KOPT-K1 (cell line): ENCODE data around the gene CSMD2.

Experiments
- H3K27ac ChIP-seq: fragments of 200-600 bp; sonication (generic); 2 replicates; pipeline ENCODE4 v1.5.1; 2016; ENCODE audit warnings: antibody characterized with exemption, mild to moderate bottlenecking, low read depth, low read length; ENCODE audit not compliant: poor library complexity, severe bottlenecking
- H3K36me3 ChIP-seq: fragments of 200-600 bp; sonication (generic); 2 replicates; pipeline ENCODE4 v1.5.1; 2017; ENCODE audit warnings: antibody characterized with exemption, mild to moderate bottlenecking, low read length, moderate library complexity; ENCODE audit not compliant: insufficient read depth
- H3K9me3 ChIP-seq: fragments of 200-600 bp; sonication (generic); 2 replicates; pipeline ENCODE4 v1.5.1; 2017; ENCODE audit warnings: antibody characterized with exemption, low read length, mild to moderate bottlenecking; ENCODE audit not compliant: insufficient read depth, poor library complexity, severe bottlenecking

Gene CSMD2

GRCh38 chr1:33601751-33602150, 563.3 kb downstream of the CSMD2 start:
- no peak overlapping the region for H3K27ac ChIP-seq
- H3K36me3 ChIP-seq = no peaks in the 10 kb centered on the region
- H3K9me3 ChIP-seq = no peaks in the 10 kb centered on the region

GRCh38 chr1:33599516-33600115, 565.4 kb downstream of the CSMD2 start:
- H3K27ac ChIP-seq = no peak overlapping the region
- no peaks in the 10 kb centered on the region for H3K36me3 ChIP-seq
- H3K9me3 ChIP-seq = no peaks in the 10 kb centered on the region

GRCh38 chr1:33588726-33589125, 576.3 kb downstream of the CSMD2 start:
- Histone ChIP-seq H3K36me3 (no peaks in the 10 kb centered on the region), H3K9me3 (no peaks in the 10 kb centered on the region), H3K27ac (no peak overlapping the region)

- Histone ChIP-seq H3K36me3 (no peaks in the 10 kb centered on the region), H3K27ac (no peak overlapping the region), H3K9me3 (no peaks in the 10 kb centered on the region)
These were observed 578.2 kb downstream of the CSMD2 start for GRCh38 chr1:33586795-33587194.

GRCh38 chr1:33586106-33586505, 578.9 kb downstream of the CSMD2 start:
- H3K36me3 ChIP-seq = no peaks in the 10 kb centered on the region
- H3K27ac ChIP-seq = no peak overlapping the region
- H3K9me3 ChIP-seq = no peaks in the 10 kb centered on the region

GRCh38 chr1:33583567-33583966, 581.5 kb downstream of the CSMD2 start:
- Histone ChIP-seq H3K27ac (no peak overlapping the region), H3K36me3 (no peaks in the 10 kb centered on the region), H3K9me3 (no peaks in the 10 kb centered on the region)

GRCh38 chr1:33578557-33579448, 586.2 kb downstream of the CSMD2 start:
- Histone ChIP-seq H3K36me3 (no peaks in the 10 kb centered on the region), H3K9me3 (no peaks in the 10 kb centered on the region), H3K27ac (no peak overlapping the region)

GRCh38 chr1:33577663-33578062, 587.4 kb downstream of the CSMD2 start:
- no peaks in the 10 kb centered on the region for H3K36me3 ChIP-seq
- H3K9me3 ChIP-seq = no peaks in the 10 kb centered on the region
- H3K27ac ChIP-seq = no peak overlapping the region

GRCh38 chr1:33576821-33577599, 588.0 kb downstream of the CSMD2 start:
- no peak overlapping the region for H3K27ac ChIP-seq

GRCh38 chr1:33575324-33575879, 589.6 kb downstream of the CSMD2 start:
- H3K9me3 ChIP-seq = no peaks in the 10 kb centered on the region
- no peaks in the 10 kb centered on the region for H3K36me3 ChIP-seq
- H3K27ac ChIP-seq = no peak overlapping the region

More at GRCh38 chr1:33576821-33577599, 588.0 kb downstream of the CSMD2 start:
- Histone ChIP-seq H3K36me3 (no peaks in the 10 kb centered on the region), H3K9me3 (no peaks in the 10 kb centered on the region)

GRCh38 chr1:33573661-33574060, 591.4 kb downstream of the CSMD2 start:
- Histone ChIP-seq H3K27ac (no peak overlapping the region), H3K36me3 (no peaks in the 10 kb centered on the region), H3K9me3 (no peaks in the 10 kb centered on the region)

GRCh38 chr1:33572387-33572786, 592.6 kb downstream of the CSMD2 start:
- Histone ChIP-seq H3K9me3 (no peaks in the 10 kb centered on the region), H3K27ac (no peak overlapping the region), H3K36me3 (no peaks in the 10 kb centered on the region)

- Histone ChIP-seq H3K27ac (no peak overlapping the region), H3K36me3 (no peaks in the 10 kb centered on the region), H3K9me3 (no peaks in the 10 kb centered on the region)
These were observed 595.7 kb downstream of the CSMD2 start for GRCh38 chr1:33569331-33569730.

- Histone ChIP-seq H3K36me3 (no peaks in the 10 kb centered on the region), H3K27ac (no peak overlapping the region), H3K9me3 (no peaks in the 10 kb centered on the region)
These were observed 601.3 kb downstream of the CSMD2 start for GRCh38 chr1:33563699-33564098.

GRCh38 chr1:33562563-33562962, 602.5 kb downstream of the CSMD2 start:
- Histone ChIP-seq H3K9me3 (no peaks in the 10 kb centered on the region), H3K27ac (no peak overlapping the region), H3K36me3 (no peaks in the 10 kb centered on the region)
